Keratinocyte (primary cell): ENCODE data around the gene PTOV1. TPM values are rescaled to one million over a fixed set of nuclear protein-coding genes. Genes with fewer than 3 reads are reported as not detected.

Experiments used
- DNase-seq: peaks from one replicate; pipeline ENCODE4 v3.0.0-alpha.2; 2011; ENCODE audit warnings: low read depth, missing footprints, low spot score
- FAIRE-seq: peaks from 2 replicates; lab custom pipeline; 2011; peaks lifted over from hg19 to GRCh38; lab: Jason Lieb, UNC
- H2AFZ ChIP-seq: 2 replicates; pipeline ENCODE4 v1.6.0; 2012; ENCODE audit warnings: low read length, control low read depth, inconsistent platforms; ENCODE audit not compliant: control insufficient read depth
- H3K27ac ChIP-seq: 2 replicates; pipeline ENCODE4 v1.5.1; 2011; ENCODE audit warnings: low read length; ENCODE audit not compliant: control insufficient read depth, insufficient read depth
- H3K27me3 ChIP-seq: 3 replicates; pipeline ENCODE4 v1.6.0; 2011; ENCODE audit warnings: low read length; ENCODE audit not compliant: control insufficient read depth, insufficient read depth; ENCODE audit errors: extremely low read depth
- H3K36me3 ChIP-seq, 2 experiments: 2 replicates in 1 of 2; 3 replicates in 1 of 2; pipeline ENCODE4 v1.5.1; 2011; ENCODE audit warnings: low read length in 2 of 2, mild to moderate bottlenecking in 1 of 2; ENCODE audit not compliant: control insufficient read depth in 2 of 2, insufficient read depth in 2 of 2; ENCODE audit errors: extremely low read depth in 1 of 2
- H3K4me1 ChIP-seq: 3 replicates; pipeline ENCODE4 v1.5.1; 2011; ENCODE audit warnings: low read length; ENCODE audit not compliant: control insufficient read depth, insufficient read depth; ENCODE audit errors: extremely low read depth
- H3K4me2 ChIP-seq: 3 replicates; pipeline ENCODE4 v1.6.0; 2011; ENCODE audit warnings: low read depth, low read length; ENCODE audit not compliant: control insufficient read depth, insufficient read depth; ENCODE audit errors: extremely low read depth
- H3K4me3 ChIP-seq, 3 experiments: fragments of 200-600 bp in 1 of 3; sonication (generic) in 1 of 3; 2 replicates in 2 of 3; 3 replicates in 1 of 3; pipeline ENCODE4 v1.5.1; 2011 to 2016; ENCODE audit warnings: low read length in 3 of 3, mild to moderate bottlenecking in 3 of 3, control low read depth in 2 of 3, inconsistent platforms in 1 of 3, low read depth in 1 of 3, mixed read lengths in 1 of 3, mixed run types in 1 of 3, moderate library complexity in 1 of 3; ENCODE audit not compliant: control insufficient read depth in 2 of 3, insufficient read depth in 2 of 3; ENCODE audit errors: extremely low read depth in 1 of 3
- H3K79me2 ChIP-seq: 2 replicates; pipeline ENCODE4 v1.6.0; 2012; ENCODE audit warnings: low read length; ENCODE audit not compliant: control insufficient read depth, insufficient read depth
- H3K9ac ChIP-seq: 3 replicates; pipeline ENCODE4 v1.6.0; 2011; ENCODE audit warnings: low read length; ENCODE audit not compliant: control insufficient read depth, insufficient read depth; ENCODE audit errors: extremely low read depth
- H3K9me1 ChIP-seq: 3 replicates; pipeline ENCODE4 v1.6.0; 2011; ENCODE audit warnings: low read length; ENCODE audit not compliant: control insufficient read depth, insufficient read depth; ENCODE audit errors: extremely low read depth
- H3K9me3 ChIP-seq: 2 replicates; pipeline ENCODE4 v1.5.1; 2012; ENCODE audit warnings: low read depth, low read length; ENCODE audit not compliant: control insufficient read depth
- H4K20me1 ChIP-seq: 3 replicates; pipeline ENCODE4 v1.6.0; 2011; ENCODE audit warnings: low read length; ENCODE audit not compliant: control insufficient read depth, insufficient read depth; ENCODE audit errors: extremely low read depth
- EZH2 ChIP-seq: IDR thresholded peaks from one replicate; pipeline ENCODE4 v1.6.1; 2012; ENCODE audit warnings: inconsistent platforms, mild to moderate bottlenecking, low read length, moderate library complexity
- dilution Hi-C: fragments of 300-500 bp; cut with MboI; formaldehyde crosslinking; loops from one replicate; pipeline ENCODE4 v1.7.0; 2020; ENCODE audit warnings: low sequenced_read_pairs; ENCODE audit not compliant: extremely low pct_ligation_motif_present
- polyA plus RNA-seq, 5 experiments: library from polyadenylated mRNA; depleted of rRNA in 3 of 5; stranded (reverse) in 3 of 5; stranded (forward) in 1 of 5; unstranded in 1 of 5; fragments of >200 nt; gene quantifications; 1 replicate in 1 of 5; 2 replicates in 3 of 5; 3 replicates in 1 of 5; pipeline versions ENCODE4 v1.2.1 to v1.2.3, GENCODE V29; 2011 to 2012; ENCODE audit warnings: missing spikeins in 2 of 5, low read depth in 1 of 5, low replicate concordance in 1 of 5
- TF ChIP-seq, protein P1 (sequence below), 3 experiments: IDR thresholded peaks in 1 of 3; conservative IDR thresholded peaks in 1 of 3; optimal IDR thresholded peaks in 1 of 3; 2 replicates in 2 of 3; 3 replicates in 1 of 3; pipeline versions ENCODE3 to v1.5.1; 2011; ENCODE audit warnings: low read length in 3 of 3, mild to moderate bottlenecking in 3 of 3, moderate library complexity in 2 of 3, control low read depth in 1 of 3, inconsistent platforms in 1 of 3; ENCODE audit not compliant: insufficient read depth in 2 of 3; ENCODE audit errors: extremely low read depth in 1 of 3

Gene PTOV1
- polyA plus RNA-seq, 1 donor (not counting 4 experiments of a cell fraction or from before 2014, with no cell fraction given): 22.9 TPM

GRCh38 chr19:49858088-49858985 lies 7.4 kb downstream of the PTOV1 start:
- dilution Hi-C loops: no loop called here
- Histone ChIP-seq H3K36me3 (peaks cover 24 to 37% of the 10 kb centered on the region in 2 experiments), H3K4me1 (peaks cover 4% of the 10 kb centered on the region), H3K79me2 (peaks cover 15% of the 10 kb centered on the region), H3K4me2 (no peak overlapping the region), H4K20me1 (peaks cover 3% of the 10 kb centered on the region), H3K9me3 (no peaks in the 10 kb centered on the region), H3K9me1 (no peaks in the 10 kb centered on the region), H3K9ac (no peak overlapping the region), H3K27me3 (no peaks in the 10 kb centered on the region), H3K4me3 (no peak overlapping the region), H3K27ac (no peak overlapping the region), H2AFZ (no peak overlapping the region)
- TF ChIP-seq, protein P1, sequence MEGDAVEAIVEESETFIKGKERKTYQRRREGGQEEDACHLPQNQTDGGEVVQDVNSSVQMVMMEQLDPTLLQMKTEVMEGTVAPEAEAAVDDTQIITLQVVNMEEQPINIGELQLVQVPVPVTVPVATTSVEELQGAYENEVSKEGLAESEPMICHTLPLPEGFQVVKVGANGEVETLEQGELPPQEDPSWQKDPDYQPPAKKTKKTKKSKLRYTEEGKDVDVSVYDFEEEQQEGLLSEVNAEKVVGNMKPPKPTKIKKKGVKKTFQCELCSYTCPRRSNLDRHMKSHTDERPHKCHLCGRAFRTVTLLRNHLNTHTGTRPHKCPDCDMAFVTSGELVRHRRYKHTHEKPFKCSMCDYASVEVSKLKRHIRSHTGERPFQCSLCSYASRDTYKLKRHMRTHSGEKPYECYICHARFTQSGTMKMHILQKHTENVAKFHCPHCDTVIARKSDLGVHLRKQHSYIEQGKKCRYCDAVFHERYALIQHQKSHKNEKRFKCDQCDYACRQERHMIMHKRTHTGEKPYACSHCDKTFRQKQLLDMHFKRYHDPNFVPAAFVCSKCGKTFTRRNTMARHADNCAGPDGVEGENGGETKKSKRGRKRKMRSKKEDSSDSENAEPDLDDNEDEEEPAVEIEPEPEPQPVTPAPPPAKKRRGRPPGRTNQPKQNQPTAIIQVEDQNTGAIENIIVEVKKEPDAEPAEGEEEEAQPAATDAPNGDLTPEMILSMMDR (optimal IDR thresholded peaks at IDR 0.05 in 1 of 3, IDR thresholded peaks at IDR 0.05 in 1 of 3, conservative IDR thresholded peaks at IDR 0.05 in 1 of 3; ENCODE audit: extremely low read depth in 1 of 3, insufficient read depth in 2 of 3, low read length in 3 of 3): no peak
- no peak for TF ChIP-seq EZH2
- FAIRE-seq: no peak
- DNase-seq: no peak

DNA sequence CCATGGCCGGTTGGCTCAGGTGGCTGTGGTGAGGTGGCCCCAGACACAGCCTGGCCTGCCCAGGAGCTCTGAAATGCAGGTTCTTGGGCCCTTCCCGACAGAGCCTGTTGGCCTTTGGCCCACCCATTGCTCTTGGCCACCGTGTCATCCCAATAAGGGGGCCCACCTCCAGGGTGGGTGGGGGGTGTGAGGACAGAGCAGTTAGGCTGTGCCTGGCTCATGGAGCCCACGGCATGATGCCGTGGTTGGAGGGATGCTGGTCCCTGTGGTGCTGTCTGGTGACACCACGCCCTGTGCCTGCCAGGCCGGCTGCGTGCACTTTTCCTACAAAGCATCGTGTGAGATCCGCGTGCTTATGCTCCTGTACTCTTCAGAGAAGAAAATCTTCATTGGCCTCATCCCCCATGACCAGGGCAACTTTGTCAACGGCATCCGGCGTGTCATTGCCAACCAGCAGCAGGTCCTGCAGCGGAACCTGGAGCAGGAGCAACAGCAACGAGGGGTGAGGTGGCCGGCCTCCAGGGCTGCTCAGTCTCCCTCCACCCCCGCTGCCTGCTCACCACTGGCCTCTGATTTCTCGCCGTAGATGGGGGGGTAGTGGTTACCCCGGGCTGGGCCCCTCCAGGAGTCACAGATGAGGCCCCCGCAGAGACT lies 8.8 kb downstream of the PTOV1 start:
- dilution Hi-C loops: no loop called here

More for the DNA sequence above, 8.8 kb downstream of the PTOV1 start:
- no peak overlapping the region for H3K27ac ChIP-seq
- FAIRE-seq (no peak), DNase-seq (no peak)
- no peak overlapping the region for H2AFZ ChIP-seq
- no peak overlapping the region for H3K4me2 ChIP-seq
- peaks cover 4% of the 10 kb centered on the region for H3K4me1 ChIP-seq
- H3K27me3 ChIP-seq: no peaks in the 10 kb centered on the region
- no peaks in the 10 kb centered on the region for H3K9me3 ChIP-seq
- peaks cover 33 to 48% of the 10 kb centered on the region in 2 experiments for H3K36me3 ChIP-seq
- peaks cover 16% of the 10 kb centered on the region for H3K79me2 ChIP-seq
- TF ChIP-seq, protein P1 (optimal IDR thresholded peaks at IDR 0.05 in 1 of 3, IDR thresholded peaks at IDR 0.05 in 1 of 3, conservative IDR thresholded peaks at IDR 0.05 in 1 of 3; ENCODE audit: extremely low read depth in 1 of 3, insufficient read depth in 2 of 3, low read length in 3 of 3): no peak
- TF ChIP-seq EZH2: no peak
- no peak overlapping the region for H3K9ac ChIP-seq
- H3K9me1 ChIP-seq: no peaks in the 10 kb centered on the region
- H3K4me3 ChIP-seq: no peak overlapping the region
- H4K20me1 ChIP-seq: peaks cover 8% of the 10 kb centered on the region
